Stimulated activated CD8-positive, alpha-beta memory T cell treated with anti-CD3 and anti-CD28 coated beads, Interleukin-15, amount 100 ng/mL, for 48 hours (primary cell): ENCODE measurements around the gene CDH24.
"Not testable (repeated sequence)": the region's sequence is repeated elsewhere in the genome, so short reads cannot be mapped to it uniquely, and the experiment has no call there.

Source experiments
- DNase-seq, 2 donors: peaks; one replicate each; pipeline ENCODE4 v3.0.0-alpha.2; 2020; ENCODE audit warnings: low read depth in 2 of 2

CDH24 gene

DNA sequence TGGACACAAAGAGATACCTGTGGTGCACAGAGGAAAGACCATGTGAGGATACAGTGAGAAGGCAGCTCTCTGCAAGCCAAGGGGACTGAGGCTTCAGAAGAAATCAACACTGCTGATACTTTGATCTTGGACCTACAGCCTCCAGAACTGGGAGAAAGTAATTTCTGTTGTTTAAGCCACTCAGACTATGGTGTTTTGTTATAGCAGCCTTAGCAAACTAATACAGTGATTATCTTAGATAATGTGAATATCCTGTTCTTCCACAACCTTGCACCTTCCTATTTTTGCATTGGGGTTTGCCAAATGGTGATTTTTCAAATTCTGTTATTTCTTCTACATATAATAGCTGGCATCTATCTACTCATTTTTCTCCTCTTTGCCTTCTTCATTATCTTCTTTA, 39.2 kb downstream of the CDH24 start:
- DNase-seq: no peak

DNA sequence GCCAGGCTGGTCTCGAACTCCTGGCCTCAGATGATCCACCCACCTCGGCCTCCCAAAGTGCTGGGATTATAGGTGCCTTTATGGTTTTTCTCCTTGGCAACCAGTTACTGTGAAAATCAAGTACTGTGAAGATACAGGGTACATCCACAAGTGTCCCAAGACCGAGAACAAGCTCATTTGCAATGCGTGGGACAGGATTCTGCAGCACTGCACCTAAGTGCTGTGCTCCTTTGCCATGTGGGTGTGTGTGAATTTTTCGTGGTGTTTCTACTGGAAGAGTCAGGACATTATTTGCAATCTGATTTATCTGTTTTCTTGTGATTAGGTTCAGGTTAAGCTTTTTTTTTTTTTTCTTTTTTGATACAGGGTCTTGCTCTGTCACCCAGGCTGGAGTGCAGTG, 40.2 kb downstream of the CDH24 start:
- DNase-seq: no peak

DNA sequence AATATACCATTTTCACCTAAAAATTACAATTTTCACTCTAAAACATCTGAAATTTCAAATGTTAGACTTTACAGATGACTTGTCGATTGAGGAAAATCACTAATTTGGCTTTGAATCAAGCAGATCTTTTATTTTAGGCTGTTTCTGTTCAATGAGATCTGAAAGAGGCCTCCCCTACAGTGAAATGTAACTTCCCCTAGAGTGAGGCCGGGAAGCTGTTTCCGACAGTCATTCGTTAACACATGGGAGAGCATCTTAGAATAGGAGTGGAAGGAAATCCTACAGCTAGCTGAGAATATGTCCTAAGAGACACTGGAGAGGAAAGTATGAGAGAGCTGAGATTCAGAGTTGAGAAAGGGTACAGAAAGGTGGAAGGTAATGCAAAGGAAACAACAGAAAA, 41.7 kb downstream of the CDH24 start:
- no peak for DNase-seq

GRCh38 chr14:23013749-23014054, 43.6 kb downstream of the CDH24 start:
- not testable (repeated sequence) for DNase-seq

GRCh38 chr14:23013054-23013748, 44.1 kb downstream of the CDH24 start:
- DNase-seq: no peak

DNA sequence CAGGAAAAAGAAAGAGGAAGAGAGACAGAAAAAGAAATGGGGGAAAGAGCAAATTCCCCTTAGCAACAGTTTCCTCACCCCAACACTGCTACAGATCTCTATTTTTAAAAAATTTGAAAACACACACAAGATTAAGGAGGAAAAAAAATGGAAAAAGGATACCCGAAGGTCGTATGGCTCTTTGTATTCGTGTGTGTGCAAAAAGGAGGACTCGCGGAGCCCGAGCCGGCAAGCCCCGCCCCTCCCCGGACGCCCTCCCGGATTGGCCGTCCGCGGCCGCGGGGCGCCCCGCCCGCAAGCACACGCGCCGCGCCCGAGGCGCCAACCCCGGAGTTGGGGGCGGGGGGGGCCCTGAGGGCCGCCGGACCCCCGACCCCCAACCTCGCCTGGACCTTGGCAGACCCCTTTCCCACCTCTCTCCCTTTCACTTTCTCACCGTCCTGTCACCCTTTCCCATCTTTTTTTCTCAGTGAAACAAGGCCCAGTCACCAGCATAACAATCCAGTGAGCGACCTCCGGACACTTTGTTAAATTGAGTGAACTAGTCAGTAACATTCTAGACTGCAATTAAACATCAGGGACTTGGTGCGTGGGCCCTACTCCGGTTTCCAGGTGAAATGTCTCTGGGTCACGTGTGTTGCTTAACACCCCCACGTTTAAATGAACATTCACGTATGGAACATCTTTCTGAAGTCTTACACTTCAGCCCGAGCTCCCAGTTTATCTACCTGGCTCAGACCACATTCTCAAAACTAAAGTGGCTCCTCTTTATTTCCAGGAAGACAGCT, 47.2 kb downstream of the CDH24 start, which contains the start of gene C14orf93:
Gene C14orf93, minus strand, starts transcription at position 205 of the 788 bp plus-strand sequence. CDS start 11,120 bp downstream, outside the sequence.
- DNase-seq: peak; percentile 72 to 74

- DNase-seq: no peak
These were observed 47.8 kb downstream of the CDH24 start for GRCh38 chr14:23009483-23009938.

- DNase-seq: no peak
These were observed 48.5 kb downstream of the CDH24 start for GRCh38 chr14:23008831-23009230.

- peak; percentile 96 to 97 for DNase-seq
These were observed 50.5 kb downstream of the CDH24 start for GRCh38 chr14:23006544-23007419.

- DNase-seq: no peak
These were observed 51.2 kb downstream of the CDH24 start for GRCh38 chr14:23006188-23006534.

DNA sequence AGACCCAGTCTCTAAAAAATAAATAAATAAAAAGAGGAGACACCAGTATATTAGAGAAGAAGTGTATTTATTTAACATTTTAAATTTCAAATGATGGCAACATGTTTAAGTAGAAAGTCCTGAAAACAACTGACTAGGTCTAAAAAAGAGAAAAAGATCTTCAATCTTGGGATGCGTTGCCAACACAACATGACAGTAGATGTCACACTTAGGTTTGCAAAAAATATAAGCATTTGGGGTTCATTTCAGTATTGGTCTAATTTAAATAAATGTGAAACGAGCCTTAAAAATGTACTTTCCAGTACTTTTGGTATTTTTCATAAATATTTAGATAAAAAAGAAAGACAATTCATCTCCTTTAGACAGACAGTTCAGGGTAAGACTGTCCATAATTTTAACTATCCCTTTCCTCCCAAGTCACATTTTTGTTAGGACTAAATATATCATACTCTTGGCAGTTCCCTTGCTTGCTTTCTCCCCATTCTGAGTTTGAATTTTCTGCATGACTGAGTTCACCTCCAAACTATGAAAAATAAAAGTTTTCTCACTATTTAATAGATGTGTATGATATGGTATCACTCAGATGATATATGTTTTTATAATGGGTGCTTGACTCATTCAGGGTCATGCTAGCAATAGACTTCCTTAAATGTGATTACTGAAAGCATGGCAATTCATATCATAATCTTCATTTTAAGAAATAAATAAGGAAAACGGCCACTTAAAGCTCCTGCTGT, 51.7 kb downstream of the CDH24 start:
- no peak for DNase-seq

DNA sequence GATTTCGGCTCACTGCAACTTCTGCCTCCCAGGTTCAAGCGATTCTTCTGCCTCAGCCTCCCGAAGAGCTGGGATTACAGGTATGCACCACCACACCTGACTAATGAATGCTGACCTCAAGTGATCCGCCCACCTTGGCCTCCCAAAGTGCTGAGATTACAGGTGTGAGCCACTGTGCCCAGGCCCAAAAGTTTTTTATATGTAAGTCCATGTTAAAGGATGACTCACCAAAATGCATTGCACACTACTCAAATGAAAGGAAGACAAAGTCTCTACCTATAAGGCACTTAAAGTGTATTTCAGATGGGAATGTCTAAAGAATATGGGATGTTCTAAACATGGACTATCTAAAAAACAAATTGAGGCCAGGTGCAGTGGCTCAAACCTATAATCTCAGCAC, 53.0 kb downstream of the CDH24 start:
- DNase-seq: not testable (repeated sequence)

DNA sequence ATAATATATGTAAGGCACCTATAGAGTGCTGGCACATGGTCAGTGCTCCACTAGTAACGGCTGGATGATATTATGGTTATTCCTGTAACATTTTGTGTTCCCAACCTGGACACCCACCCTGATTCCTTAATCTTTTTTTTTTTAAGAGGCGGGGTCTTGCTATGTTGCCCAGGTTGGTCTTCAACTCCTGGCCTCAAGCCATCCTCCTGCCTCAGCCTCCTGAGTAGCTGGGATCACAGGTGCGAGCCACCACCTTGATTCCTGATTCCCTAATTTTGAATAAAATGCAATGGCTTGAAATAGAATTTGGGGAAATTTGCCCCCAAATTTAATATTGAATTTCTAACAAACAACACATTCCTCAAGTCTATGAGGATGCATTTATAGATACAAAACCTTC, 54.7 kb downstream of the CDH24 start:
- no peak for DNase-seq

DNA sequence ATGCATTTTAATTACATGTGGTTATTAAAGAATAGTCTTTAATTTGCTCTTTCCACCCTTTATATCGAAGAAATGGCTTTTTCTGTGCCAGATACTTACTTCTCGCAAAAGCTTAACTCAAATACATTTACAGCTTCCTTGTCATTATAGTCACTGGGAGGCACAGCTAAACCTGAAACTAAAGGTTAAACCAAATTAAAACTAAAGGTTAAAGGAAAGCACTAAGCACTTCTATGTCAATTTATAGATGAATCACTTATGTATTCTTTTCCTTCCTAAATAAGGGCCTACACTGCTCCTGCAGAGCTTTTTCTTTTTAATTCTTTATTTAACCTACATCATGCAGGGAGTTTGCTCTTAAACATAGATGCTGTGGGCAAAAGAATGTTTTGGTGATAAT, 56.5 kb downstream of the CDH24 start:
- DNase-seq: no peak

DNA sequence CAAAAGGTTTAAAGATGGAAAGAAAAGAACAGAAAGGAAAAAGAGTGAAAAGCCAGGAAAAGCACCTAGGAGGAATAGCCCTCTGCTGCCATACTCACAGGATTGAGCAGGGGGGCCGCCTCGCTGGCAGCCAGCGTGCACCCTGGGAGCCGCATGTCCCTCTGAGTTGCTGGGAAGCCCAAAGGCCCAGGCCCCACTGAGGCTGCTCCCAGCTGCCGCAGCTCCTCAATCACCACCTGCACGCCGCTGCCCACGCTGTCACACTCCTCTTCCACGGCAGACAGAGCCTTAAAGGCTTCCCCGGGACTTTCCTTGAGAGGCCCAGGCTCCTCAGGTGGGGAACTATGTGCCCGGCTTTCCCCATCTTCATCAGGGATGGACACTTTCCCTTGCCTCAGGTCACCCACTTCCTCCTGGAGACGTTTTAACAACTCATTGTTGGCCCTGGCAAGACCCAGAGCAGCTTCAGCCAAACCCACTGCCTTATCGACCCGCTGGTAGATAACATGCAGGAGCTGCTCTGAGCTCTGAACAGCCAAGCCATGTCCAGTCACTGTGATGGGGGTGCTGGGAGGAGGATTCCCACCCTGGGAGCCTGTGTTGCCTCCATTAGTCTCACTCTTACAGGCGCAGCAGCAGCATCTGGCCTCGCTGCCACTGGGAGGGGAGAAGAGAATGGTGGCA, 58.8 kb downstream of the CDH24 start:
- DNase-seq: no peak

GRCh38 chr14:22997676-22998323, 59.5 kb downstream of the CDH24 start:
- no peak for DNase-seq
